ENCODE results near the gene NOP9.

NOP9 gene

DNA sequence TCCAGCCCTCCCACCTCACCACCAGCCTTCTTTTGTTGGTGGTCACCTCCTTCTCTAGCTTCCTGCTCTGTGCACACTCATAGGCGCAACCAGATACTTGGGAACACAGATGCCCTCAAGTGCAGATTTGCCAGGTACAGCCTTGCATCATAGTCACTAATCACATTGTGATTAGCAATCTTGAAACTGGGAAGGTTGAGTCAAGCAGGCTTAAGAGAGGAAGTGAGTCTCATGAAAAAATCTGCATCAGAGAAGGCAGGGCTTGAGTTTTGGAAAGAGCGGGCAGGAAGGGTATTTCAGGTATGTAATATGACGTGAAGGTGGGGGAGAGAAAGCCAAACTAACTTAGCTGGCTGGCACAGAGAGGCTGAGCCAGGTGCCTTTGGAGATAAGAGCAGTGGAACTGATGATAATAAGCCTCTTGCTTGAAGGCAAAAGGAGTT lies 25.5 kb upstream of the NOP9 start:
- TF ChIP-seq, protein P1, sequence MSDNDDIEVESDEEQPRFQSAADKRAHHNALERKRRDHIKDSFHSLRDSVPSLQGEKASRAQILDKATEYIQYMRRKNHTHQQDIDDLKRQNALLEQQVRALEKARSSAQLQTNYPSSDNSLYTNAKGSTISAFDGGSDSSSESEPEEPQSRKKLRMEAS (IDR thresholded peaks at IDR 0.05): no peak
- TF ChIP-seq TCF12 (IDR thresholded peaks at IDR 0.05; ENCODE audit: low read depth): no peak
- TF ChIP-seq, protein P2, sequence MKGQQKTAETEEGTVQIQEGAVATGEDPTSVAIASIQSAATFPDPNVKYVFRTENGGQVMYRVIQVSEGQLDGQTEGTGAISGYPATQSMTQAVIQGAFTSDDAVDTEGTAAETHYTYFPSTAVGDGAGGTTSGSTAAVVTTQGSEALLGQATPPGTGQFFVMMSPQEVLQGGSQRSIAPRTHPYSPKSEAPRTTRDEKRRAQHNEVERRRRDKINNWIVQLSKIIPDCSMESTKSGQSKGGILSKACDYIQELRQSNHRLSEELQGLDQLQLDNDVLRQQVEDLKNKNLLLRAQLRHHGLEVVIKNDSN (IDR thresholded peaks at IDR 0.05): no peak
- TF ChIP-seq TAF1 (IDR thresholded peaks at IDR 0.05; ENCODE audit: low read depth): no peak

DNA sequence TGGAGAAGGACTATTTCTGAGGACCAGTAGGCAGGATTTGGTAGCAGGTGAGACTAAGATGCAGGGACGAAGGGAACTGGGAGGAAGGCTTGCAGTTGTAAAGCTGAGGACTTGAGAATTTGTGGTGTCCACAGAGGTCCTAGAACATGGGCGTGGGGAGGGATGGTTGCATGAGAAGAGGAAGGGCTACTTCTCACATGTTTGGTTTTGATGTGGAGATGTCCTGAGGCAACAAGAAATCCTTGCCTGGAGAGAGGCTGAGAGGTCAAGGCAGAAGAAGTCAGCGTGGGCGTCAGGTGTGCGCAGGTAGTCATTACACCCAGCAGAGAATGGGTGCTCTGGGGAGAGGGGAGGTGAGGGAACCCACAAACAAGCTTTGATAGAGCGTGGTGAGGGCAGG lies 22.6 kb upstream of the NOP9 start:
- TF ChIP-seq ZBTB7A (IDR thresholded peaks at IDR 0.05; ENCODE audit: low read depth) (no peak), CREB1 (IDR thresholded peaks at IDR 0.05; ENCODE audit: low read depth) (no peak), FOXM1 (IDR thresholded peaks at IDR 0.05; ENCODE audit: borderline replicate concordance, low read depth) (no peak), TCF12 (IDR thresholded peaks at IDR 0.05; ENCODE audit: low read depth) (no peak), TEAD4 (IDR thresholded peaks at IDR 0.05) (no peak), RAD21 (IDR thresholded peaks at IDR 0.05; ENCODE audit: low read depth) (no peak), TAF1 (IDR thresholded peaks at IDR 0.05; ENCODE audit: low read depth) (no peak), EP300 (IDR thresholded peaks at IDR 0.05; ENCODE audit: borderline replicate concordance) (no peak), CEBPB (IDR thresholded peaks at IDR 0.05) (no peak)
- TF ChIP-seq, protein P1 (IDR thresholded peaks at IDR 0.05): no peak
- TF ChIP-seq, protein P3, sequence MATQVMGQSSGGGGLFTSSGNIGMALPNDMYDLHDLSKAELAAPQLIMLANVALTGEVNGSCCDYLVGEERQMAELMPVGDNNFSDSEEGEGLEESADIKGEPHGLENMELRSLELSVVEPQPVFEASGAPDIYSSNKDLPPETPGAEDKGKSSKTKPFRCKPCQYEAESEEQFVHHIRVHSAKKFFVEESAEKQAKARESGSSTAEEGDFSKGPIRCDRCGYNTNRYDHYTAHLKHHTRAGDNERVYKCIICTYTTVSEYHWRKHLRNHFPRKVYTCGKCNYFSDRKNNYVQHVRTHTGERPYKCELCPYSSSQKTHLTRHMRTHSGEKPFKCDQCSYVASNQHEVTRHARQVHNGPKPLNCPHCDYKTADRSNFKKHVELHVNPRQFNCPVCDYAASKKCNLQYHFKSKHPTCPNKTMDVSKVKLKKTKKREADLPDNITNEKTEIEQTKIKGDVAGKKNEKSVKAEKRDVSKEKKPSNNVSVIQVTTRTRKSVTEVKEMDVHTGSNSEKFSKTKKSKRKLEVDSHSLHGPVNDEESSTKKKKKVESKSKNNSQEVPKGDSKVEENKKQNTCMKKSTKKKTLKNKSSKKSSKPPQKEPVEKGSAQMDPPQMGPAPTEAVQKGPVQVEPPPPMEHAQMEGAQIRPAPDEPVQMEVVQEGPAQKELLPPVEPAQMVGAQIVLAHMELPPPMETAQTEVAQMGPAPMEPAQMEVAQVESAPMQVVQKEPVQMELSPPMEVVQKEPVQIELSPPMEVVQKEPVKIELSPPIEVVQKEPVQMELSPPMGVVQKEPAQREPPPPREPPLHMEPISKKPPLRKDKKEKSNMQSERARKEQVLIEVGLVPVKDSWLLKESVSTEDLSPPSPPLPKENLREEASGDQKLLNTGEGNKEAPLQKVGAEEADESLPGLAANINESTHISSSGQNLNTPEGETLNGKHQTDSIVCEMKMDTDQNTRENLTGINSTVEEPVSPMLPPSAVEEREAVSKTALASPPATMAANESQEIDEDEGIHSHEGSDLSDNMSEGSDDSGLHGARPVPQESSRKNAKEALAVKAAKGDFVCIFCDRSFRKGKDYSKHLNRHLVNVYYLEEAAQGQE (IDR thresholded peaks at IDR 0.05; ENCODE audit: low read depth): no peak
- TF ChIP-seq, protein P2 (IDR thresholded peaks at IDR 0.05): no peak

DNA sequence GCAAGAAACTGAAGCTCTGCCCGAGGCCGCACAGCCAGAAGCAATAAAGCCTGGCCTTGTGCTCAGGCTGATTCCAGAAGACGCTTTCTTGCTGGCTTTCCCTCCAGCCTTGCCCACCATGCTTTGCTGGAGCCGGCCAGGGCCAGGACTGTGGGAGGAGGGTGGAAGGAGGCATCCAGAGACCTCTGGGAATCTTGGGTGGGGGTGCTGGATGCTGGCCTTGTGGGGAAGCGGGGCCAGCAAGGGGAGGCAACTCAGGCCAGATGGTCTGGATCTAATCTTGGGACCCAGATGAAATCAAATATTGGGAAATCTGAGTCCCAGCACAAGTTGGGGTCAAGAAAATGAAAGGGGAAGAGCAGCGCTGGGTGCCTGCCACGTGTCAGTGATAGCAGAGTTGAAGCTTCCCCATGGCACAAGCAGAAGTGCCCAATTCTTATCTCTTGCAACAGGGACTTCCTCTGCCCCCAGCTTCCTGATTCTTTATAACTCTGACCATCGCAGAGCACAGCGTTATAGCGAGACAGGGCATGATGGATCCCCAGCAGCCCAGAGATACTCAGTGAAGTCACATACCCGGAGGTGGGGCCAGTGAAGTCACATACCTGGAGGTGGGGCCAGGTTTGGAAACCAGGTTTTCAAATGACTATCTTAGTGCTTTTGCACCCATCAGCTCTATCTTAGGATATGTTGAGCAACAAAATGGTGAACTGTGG lies 21.9 kb upstream of the NOP9 start:
- TF ChIP-seq ZBTB7A (IDR thresholded peaks at IDR 0.05; ENCODE audit: low read depth) (no peak), TEAD4 (IDR thresholded peaks at IDR 0.05) (no peak), FOXM1 (IDR thresholded peaks at IDR 0.05; ENCODE audit: borderline replicate concordance, low read depth) (no peak), RAD21 (IDR thresholded peaks at IDR 0.05; ENCODE audit: low read depth) (no peak), CEBPB (IDR thresholded peaks at IDR 0.05) (no peak), EP300 (IDR thresholded peaks at IDR 0.05; ENCODE audit: borderline replicate concordance) (no peak), TAF1 (IDR thresholded peaks at IDR 0.05; ENCODE audit: low read depth) (no peak), CREB1 (IDR thresholded peaks at IDR 0.05; ENCODE audit: low read depth) (no peak)
- TF ChIP-seq, protein P3 (IDR thresholded peaks at IDR 0.05; ENCODE audit: low read depth): no peak
- TF ChIP-seq, protein P1 (IDR thresholded peaks at IDR 0.05): no peak
- TF ChIP-seq, protein P2 (IDR thresholded peaks at IDR 0.05): no peak

DNA sequence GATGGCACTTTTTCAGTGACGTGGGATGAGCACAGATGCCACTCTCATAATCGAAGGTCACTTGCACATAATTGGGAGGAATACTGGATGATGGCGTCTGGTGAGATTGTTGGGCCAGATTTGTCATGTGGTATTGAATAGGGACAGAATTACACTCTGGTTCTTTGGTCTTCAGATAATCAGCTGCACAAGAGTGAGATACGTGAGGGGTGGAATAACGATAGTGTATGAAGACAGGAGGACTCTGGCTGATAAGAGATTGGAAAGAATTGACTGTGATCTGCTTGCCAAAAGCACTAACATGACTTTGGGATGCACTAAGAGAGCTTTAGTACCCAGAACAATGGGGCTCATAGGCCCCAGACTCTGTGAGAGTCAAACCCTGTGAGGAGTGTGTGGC lies 21.2 kb upstream of the NOP9 start:
- TF ChIP-seq TAF1 (IDR thresholded peaks at IDR 0.05; ENCODE audit: low read depth) (no peak), EP300 (IDR thresholded peaks at IDR 0.05; ENCODE audit: borderline replicate concordance) (no peak), TCF12 (IDR thresholded peaks at IDR 0.05; ENCODE audit: low read depth) (no peak)

DNA sequence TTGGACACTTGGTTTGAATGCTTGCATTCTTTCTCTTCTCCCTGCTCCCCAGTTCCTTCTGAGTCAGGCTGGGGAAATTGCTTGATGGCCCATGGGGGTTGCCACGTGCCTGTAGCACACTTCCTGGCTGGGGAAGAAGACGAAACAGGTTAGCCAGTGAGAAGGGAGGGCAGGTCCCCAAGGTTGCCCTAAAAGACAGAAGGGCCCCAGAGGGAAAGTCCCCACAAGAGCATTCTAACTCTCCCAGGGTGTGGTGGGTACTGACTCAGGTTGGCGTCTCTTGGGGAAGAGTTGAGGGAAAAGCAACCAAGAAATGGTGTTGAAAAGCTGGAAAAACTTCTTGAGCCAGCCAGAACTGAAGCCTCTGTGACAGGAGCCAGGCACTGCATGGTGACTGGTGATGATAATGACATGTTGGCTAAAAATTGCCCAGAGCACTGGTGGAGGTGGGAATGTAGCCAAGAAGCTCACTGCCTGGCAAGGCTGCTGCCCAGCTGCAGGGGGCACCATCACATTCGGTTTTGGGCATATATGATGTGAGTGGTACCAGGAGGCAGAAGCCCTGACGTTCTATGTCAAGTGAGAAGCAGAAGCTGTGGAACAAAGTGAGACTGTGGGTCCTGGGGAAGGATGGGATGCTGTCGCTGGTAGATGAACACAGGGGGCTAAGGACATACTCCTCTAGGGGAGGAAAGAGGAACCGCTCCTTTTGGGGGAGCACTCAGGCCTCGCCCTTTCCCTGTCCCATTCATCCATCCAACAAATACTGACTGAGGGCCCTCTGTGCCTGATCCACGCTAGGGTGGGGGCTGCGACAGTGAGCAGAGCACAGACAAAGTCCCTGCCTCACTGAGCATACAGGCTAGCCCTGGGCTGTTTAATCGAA lies 20.1 kb upstream of the NOP9 start:
- TF ChIP-seq CREB1 (IDR thresholded peaks at IDR 0.05; ENCODE audit: low read depth) (no peak), NFIC (IDR thresholded peaks at IDR 0.05) (0 out of 2 replicates have a peak, but pooled peaks have one; percentile 10)
